C4-2B (cell line): ENCODE measurements around the gene ELOVL7.

Experiments used
- CTCF ChIP-seq: fragments of 450-650 bp; conservative IDR thresholded peaks from 2 replicates; pipeline ENCODE4 v1.5.1; 2017; ENCODE audit warnings: mild to moderate bottlenecking
- ZFX ChIP-seq: fragments of 450-650 bp; IDR thresholded peaks from 2 replicates; pipeline ENCODE4 v1.6.1; 2017

DNA sequence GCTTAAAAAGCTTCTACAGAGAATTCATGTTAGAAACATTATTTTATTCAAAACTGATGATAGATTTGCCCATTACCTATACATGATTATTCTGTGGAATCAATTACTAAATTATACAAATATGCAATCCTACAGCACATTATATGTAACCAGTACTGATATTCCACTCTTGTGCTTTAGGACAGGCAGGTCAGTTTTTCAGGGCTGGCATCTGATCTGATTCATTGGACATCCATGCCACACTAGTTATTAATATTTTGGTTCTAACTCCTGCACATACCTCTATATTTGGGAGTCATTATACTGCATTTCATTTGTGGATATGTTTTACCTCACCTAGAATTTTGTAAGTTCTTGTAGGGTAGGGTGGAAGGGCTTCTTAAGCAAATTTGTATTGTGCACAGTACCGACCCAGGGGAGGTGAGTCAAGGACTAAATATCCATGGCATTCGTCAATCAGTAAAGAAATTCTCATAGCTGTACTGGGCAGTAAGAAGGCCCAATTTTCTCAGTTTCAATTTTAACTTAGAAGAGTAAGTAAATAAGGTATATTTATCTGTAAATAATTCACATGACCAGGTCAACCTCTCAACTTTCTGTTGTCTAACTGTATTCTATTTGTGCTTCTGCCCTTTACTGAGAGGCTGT lies 33.5 kb downstream of the ELOVL7 start:
- TF ChIP-seq CTCF (no peak), ZFX (no peak)
